ENCODE data around the gene YAF2.

DNA sequence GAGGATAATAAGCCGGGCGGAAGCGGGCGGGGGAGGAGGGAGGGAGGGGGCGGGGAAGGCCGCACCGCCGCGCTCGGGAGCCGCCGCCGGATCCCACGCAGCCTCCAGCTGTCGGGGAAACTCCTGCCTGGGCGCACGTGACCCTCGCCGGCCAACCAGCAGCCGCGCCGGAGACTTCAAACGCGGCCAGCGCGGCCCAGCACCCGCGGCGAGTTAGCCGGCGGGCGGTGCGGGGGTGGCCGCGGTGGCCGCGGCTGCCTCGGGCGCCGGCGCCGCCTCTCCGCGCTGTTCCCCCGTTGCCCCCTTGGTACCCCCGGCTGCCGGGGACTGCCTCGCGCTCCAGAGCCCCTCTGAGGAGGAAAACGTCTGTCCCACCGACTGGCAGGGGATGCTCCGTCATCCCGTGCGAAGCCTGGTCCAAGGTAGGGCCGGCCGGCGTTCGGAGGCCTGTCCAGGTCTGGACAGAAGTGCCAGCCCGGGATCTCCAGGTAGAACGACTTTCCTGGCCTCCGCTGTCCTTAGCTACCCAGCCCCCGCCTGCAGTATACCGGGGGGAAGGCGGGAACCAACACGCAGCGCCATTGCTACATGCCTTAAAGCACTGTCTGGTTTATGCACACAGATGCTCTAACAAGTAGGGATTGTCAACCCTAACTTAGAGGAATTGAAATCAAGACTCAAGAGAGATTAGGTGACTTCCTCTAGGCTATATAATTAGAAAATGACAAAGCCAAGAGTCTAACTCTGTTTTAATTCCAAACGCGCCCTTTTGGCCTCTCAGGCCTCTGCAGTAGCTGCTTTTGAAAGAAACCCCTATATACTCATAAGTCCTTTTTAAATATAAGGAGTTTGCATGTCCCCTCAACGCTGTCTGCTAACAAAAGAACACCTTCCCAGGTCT, at the start of gene YAF2:
- TF ChIP-seq, protein P1, sequence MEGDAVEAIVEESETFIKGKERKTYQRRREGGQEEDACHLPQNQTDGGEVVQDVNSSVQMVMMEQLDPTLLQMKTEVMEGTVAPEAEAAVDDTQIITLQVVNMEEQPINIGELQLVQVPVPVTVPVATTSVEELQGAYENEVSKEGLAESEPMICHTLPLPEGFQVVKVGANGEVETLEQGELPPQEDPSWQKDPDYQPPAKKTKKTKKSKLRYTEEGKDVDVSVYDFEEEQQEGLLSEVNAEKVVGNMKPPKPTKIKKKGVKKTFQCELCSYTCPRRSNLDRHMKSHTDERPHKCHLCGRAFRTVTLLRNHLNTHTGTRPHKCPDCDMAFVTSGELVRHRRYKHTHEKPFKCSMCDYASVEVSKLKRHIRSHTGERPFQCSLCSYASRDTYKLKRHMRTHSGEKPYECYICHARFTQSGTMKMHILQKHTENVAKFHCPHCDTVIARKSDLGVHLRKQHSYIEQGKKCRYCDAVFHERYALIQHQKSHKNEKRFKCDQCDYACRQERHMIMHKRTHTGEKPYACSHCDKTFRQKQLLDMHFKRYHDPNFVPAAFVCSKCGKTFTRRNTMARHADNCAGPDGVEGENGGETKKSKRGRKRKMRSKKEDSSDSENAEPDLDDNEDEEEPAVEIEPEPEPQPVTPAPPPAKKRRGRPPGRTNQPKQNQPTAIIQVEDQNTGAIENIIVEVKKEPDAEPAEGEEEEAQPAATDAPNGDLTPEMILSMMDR (conservative IDR thresholded peaks at IDR 0.05; ENCODE audit: low read depth in 2 of 2): no peak
- TF ChIP-seq POLR2AphosphoS5 (IDR thresholded peaks at IDR 0.05; ENCODE audit: low read depth): no peak
- TF ChIP-seq EZH2 (IDR thresholded peaks at IDR 0.05; ENCODE audit: low read depth, unreplicated experiment): peak; percentile 87
- TF ChIP-seq STAT1 (IDR thresholded peaks at IDR 0.05; ENCODE audit: unreplicated experiment): no peak
- TF ChIP-seq ZNF331 (CRISPR knock-in tag; IDR thresholded peaks at IDR 0.05; ENCODE audit: low read depth): no peak
- no peak for TF ChIP-seq JUNB (IDR thresholded peaks at IDR 0.05; ENCODE audit: unreplicated experiment)
- TF ChIP-seq CREB1 (CRISPR knock-in tag; IDR thresholded peaks at IDR 0.05; ENCODE audit: low read depth): no peak
- peak; percentile 65 for TF ChIP-seq EZH2phosphoT487 (IDR thresholded peaks at IDR 0.05; ENCODE audit: unreplicated experiment)
- TF ChIP-seq, protein P2, sequence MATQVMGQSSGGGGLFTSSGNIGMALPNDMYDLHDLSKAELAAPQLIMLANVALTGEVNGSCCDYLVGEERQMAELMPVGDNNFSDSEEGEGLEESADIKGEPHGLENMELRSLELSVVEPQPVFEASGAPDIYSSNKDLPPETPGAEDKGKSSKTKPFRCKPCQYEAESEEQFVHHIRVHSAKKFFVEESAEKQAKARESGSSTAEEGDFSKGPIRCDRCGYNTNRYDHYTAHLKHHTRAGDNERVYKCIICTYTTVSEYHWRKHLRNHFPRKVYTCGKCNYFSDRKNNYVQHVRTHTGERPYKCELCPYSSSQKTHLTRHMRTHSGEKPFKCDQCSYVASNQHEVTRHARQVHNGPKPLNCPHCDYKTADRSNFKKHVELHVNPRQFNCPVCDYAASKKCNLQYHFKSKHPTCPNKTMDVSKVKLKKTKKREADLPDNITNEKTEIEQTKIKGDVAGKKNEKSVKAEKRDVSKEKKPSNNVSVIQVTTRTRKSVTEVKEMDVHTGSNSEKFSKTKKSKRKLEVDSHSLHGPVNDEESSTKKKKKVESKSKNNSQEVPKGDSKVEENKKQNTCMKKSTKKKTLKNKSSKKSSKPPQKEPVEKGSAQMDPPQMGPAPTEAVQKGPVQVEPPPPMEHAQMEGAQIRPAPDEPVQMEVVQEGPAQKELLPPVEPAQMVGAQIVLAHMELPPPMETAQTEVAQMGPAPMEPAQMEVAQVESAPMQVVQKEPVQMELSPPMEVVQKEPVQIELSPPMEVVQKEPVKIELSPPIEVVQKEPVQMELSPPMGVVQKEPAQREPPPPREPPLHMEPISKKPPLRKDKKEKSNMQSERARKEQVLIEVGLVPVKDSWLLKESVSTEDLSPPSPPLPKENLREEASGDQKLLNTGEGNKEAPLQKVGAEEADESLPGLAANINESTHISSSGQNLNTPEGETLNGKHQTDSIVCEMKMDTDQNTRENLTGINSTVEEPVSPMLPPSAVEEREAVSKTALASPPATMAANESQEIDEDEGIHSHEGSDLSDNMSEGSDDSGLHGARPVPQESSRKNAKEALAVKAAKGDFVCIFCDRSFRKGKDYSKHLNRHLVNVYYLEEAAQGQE (IDR thresholded peaks at IDR 0.05; ENCODE audit: unreplicated experiment): no peak
- TF ChIP-seq, protein P3, sequence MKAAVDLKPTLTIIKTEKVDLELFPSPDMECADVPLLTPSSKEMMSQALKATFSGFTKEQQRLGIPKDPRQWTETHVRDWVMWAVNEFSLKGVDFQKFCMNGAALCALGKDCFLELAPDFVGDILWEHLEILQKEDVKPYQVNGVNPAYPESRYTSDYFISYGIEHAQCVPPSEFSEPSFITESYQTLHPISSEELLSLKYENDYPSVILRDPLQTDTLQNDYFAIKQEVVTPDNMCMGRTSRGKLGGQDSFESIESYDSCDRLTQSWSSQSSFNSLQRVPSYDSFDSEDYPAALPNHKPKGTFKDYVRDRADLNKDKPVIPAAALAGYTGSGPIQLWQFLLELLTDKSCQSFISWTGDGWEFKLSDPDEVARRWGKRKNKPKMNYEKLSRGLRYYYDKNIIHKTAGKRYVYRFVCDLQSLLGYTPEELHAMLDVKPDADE (IDR thresholded peaks at IDR 0.05): no peak
- TF ChIP-seq, protein P4, sequence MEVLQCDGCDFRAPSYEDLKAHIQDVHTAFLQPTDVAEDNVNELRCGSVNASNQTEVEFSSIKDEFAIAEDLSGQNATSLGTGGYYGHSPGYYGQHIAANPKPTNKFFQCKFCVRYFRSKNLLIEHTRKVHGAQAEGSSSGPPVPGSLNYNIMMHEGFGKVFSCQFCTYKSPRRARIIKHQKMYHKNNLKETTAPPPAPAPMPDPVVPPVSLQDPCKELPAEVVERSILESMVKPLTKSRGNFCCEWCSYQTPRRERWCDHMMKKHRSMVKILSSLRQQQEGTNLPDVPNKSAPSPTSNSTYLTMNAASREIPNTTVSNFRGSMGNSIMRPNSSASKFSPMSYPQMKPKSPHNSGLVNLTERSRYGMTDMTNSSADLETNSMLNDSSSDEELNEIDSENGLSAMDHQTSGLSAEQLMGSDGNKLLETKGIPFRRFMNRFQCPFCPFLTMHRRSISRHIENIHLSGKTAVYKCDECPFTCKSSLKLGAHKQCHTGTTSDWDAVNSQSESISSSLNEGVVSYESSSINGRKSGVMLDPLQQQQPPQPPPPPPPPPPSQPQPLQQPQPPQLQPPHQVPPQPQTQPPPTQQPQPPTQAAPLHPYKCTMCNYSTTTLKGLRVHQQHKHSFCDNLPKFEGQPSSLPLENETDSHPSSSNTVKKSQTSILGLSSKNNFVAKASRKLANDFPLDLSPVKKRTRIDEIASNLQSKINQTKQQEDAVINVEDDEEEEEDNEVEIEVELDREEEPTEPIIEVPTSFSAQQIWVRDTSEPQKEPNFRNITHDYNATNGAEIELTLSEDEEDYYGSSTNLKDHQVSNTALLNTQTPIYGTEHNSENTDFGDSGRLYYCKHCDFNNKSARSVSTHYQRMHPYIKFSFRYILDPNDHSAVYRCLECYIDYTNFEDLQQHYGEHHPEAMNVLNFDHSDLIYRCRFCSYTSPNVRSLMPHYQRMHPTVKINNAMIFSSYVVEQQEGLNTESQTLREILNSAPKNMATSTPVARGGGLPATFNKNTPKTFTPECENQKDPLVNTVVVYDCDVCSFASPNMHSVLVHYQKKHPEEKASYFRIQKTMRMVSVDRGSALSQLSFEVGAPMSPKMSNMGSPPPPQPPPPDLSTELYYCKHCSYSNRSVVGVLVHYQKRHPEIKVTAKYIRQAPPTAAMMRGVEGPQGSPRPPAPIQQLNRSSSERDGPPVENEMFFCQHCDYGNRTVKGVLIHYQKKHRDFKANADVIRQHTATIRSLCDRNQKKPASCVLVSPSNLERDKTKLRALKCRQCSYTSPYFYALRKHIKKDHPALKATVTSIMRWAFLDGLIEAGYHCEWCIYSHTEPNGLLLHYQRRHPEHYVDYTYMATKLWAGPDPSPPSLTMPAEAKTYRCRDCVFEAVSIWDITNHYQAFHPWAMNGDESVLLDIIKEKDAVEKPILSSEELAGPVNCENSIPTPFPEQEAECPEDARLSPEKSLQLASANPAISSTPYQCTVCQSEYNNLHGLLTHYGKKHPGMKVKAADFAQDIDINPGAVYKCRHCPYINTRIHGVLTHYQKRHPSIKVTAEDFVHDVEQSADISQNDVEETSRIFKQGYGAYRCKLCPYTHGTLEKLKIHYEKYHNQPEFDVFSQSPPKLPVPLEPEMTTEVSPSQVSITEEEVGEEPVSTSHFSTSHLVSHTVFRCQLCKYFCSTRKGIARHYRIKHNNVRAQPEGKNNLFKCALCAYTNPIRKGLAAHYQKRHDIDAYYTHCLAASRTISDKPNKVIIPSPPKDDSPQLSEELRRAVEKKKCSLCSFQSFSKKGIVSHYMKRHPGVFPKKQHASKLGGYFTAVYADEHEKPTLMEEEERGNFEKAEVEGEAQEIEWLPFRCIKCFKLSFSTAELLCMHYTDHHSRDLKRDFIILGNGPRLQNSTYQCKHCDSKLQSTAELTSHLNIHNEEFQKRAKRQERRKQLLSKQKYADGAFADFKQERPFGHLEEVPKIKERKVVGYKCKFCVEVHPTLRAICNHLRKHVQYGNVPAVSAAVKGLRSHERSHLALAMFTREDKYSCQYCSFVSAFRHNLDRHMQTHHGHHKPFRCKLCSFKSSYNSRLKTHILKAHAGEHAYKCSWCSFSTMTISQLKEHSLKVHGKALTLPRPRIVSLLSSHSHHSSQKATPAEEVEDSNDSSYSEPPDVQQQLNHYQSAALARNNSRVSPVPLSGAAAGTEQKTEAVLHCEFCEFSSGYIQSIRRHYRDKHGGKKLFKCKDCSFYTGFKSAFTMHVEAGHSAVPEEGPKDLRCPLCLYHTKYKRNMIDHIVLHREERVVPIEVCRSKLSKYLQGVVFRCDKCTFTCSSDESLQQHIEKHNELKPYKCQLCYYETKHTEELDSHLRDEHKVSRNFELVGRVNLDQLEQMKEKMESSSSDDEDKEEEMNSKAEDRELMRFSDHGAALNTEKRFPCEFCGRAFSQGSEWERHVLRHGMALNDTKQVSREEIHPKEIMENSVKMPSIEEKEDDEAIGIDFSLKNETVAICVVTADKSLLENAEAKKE (CRISPR knock-in tag; IDR thresholded peaks at IDR 0.05): no peak
- no peak for TF ChIP-seq ZNF114 (CRISPR knock-in tag; IDR thresholded peaks at IDR 0.05)
